ENCODE results near the gene MYO5A.

DNA sequence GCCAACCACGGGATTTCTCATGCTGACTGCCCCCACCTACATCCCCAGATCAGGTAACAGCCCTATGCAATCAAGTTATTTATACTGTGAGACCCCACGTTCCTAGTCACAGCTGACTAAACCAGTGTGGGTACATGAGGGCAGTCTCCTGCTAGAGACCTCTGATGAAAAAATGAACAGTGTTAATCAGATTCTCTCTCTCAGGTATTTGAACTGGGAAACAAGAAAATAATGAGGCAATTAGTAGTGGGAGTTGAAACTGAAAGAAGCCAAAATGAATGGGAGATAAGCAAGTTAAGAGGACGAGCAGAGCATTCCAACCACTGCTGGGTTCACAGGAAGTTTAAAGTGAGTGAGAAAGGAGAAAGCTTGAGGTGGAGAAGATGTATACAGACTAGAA, 134.6 kb downstream of the MYO5A start:
- TF ChIP-seq, protein P1, sequence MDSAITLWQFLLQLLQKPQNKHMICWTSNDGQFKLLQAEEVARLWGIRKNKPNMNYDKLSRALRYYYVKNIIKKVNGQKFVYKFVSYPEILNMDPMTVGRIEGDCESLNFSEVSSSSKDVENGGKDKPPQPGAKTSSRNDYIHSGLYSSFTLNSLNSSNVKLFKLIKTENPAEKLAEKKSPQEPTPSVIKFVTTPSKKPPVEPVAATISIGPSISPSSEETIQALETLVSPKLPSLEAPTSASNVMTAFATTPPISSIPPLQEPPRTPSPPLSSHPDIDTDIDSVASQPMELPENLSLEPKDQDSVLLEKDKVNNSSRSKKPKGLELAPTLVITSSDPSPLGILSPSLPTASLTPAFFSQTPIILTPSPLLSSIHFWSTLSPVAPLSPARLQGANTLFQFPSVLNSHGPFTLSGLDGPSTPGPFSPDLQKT (IDR thresholded peaks at IDR 0.05; ENCODE audit: borderline replicate concordance, low read depth, low read length), result no peak
- TF ChIP-seq GLI2 (tag by site-specific recombination; IDR thresholded peaks at IDR 0.05; ENCODE audit: borderline replicate concordance, low read depth), result no peak
- TF ChIP-seq, protein P2, sequence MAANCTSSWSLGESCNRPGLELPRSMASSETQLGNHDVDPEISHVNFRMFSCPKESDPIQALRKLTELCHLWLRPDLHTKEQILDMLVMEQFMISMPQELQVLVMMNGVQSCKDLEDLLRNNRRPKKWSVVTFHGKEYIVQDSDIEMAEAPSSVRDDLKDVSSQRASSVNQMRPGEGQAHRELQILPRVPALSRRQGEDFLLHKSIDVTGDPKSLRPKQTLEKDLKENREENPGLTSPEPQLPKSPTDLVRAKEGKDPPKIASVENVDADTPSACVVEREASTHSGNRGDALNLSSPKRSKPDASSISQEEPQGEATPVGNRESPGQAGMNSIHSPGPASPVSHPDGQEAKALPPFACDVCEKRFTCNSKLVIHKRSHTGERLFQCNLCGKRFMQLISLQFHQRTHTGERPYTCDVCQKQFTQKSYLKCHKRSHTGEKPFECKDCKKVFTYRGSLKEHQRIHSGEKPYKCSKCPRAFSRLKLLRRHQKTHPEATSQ (tag by site-specific recombination; IDR thresholded peaks at IDR 0.05), result no peak
- TF ChIP-seq ZNF248 (tag by site-specific recombination; IDR thresholded peaks at IDR 0.05), result no peak
- TF ChIP-seq, protein P3, sequence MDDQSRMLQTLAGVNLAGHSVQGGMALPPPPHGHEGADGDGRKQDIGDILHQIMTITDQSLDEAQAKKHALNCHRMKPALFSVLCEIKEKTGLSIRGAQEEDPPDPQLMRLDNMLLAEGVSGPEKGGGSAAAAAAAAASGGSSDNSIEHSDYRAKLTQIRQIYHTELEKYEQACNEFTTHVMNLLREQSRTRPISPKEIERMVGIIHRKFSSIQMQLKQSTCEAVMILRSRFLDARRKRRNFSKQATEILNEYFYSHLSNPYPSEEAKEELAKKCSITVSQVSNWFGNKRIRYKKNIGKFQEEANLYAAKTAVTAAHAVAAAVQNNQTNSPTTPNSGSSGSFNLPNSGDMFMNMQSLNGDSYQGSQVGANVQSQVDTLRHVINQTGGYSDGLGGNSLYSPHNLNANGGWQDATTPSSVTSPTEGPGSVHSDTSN (CRISPR knock-in tag; IDR thresholded peaks at IDR 0.05), result no peak
- TF ChIP-seq, protein P4, sequence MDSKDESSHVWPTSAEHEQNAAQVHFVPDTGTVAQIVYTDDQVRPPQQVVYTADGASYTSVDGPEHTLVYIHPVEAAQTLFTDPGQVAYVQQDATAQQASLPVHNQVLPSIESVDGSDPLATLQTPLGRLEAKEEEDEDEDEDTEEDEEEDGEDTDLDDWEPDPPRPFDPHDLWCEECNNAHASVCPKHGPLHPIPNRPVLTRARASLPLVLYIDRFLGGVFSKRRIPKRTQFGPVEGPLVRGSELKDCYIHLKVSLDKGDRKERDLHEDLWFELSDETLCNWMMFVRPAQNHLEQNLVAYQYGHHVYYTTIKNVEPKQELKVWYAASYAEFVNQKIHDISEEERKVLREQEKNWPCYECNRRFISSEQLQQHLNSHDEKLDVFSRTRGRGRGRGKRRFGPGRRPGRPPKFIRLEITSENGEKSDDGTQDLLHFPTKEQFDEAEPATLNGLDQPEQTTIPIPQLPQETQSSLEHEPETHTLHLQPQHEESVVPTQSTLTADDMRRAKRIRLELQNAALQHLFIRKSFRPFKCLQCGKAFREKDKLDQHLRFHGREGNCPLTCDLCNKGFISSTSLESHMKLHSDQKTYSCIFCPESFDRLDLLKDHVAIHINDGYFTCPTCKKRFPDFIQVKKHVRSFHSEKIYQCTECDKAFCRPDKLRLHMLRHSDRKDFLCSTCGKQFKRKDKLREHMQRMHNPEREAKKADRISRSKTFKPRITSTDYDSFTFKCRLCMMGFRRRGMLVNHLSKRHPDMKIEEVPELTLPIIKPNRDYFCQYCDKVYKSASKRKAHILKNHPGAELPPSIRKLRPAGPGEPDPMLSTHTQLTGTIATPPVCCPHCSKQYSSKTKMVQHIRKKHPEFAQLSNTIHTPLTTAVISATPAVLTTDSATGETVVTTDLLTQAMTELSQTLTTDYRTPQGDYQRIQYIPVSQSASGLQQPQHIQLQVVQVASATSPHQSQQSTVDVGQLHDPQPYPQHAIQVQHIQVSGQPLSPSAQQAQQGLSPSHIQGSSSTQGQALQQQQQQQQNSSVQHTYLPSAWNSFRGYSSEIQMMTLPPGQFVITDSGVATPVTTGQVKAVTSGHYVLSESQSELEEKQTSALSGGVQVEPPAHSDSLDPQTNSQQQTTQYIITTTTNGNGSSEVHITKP (tag by site-specific recombination; IDR thresholded peaks at IDR 0.05), result no peak
- TF ChIP-seq, protein P5, sequence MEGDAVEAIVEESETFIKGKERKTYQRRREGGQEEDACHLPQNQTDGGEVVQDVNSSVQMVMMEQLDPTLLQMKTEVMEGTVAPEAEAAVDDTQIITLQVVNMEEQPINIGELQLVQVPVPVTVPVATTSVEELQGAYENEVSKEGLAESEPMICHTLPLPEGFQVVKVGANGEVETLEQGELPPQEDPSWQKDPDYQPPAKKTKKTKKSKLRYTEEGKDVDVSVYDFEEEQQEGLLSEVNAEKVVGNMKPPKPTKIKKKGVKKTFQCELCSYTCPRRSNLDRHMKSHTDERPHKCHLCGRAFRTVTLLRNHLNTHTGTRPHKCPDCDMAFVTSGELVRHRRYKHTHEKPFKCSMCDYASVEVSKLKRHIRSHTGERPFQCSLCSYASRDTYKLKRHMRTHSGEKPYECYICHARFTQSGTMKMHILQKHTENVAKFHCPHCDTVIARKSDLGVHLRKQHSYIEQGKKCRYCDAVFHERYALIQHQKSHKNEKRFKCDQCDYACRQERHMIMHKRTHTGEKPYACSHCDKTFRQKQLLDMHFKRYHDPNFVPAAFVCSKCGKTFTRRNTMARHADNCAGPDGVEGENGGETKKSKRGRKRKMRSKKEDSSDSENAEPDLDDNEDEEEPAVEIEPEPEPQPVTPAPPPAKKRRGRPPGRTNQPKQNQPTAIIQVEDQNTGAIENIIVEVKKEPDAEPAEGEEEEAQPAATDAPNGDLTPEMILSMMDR (tag by site-specific recombination; IDR thresholded peaks at IDR 0.05), result no peak
- no peak for TF ChIP-seq ZBTB17 (tag by site-specific recombination; IDR thresholded peaks at IDR 0.05)
- no peak for TF ChIP-seq ZNF155 (tag by site-specific recombination; IDR thresholded peaks at IDR 0.05)
- TF ChIP-seq KLF16 (tag by site-specific recombination; IDR thresholded peaks at IDR 0.05), result no peak

Measured in HEK293 (cell line).